Lower leg skin (tissue), 3 donors: Measurements from ENCODE around the gene MAEL.

Experiments
- POLR2A ChIP-seq, 2 donors: fragments of 450-650 bp; IDR thresholded peaks; one replicate each; pipeline ENCODE4 v1.6.1; 2016 to 2017; ENCODE audit warnings: antibody characterized with exemption in 2 of 2, mild to moderate bottlenecking in 1 of 2, moderate library complexity in 1 of 2
- TF ChIP-seq, protein P1 (sequence below), 3 donors: fragments of 450-650 bp; IDR thresholded peaks; one replicate each; pipeline ENCODE4 v1.5.1; 2016; ENCODE audit warnings: antibody characterized with exemption in 3 of 3, mild to moderate bottlenecking in 3 of 3, moderate library complexity in 2 of 3

GRCh38 chr1:166939741-166940375, 49.2 kb upstream of the MAEL start:
- TF ChIP-seq, protein P1, sequence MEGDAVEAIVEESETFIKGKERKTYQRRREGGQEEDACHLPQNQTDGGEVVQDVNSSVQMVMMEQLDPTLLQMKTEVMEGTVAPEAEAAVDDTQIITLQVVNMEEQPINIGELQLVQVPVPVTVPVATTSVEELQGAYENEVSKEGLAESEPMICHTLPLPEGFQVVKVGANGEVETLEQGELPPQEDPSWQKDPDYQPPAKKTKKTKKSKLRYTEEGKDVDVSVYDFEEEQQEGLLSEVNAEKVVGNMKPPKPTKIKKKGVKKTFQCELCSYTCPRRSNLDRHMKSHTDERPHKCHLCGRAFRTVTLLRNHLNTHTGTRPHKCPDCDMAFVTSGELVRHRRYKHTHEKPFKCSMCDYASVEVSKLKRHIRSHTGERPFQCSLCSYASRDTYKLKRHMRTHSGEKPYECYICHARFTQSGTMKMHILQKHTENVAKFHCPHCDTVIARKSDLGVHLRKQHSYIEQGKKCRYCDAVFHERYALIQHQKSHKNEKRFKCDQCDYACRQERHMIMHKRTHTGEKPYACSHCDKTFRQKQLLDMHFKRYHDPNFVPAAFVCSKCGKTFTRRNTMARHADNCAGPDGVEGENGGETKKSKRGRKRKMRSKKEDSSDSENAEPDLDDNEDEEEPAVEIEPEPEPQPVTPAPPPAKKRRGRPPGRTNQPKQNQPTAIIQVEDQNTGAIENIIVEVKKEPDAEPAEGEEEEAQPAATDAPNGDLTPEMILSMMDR (IDR thresholded peaks at IDR 0.05): no peak
- TF ChIP-seq POLR2A (IDR thresholded peaks at IDR 0.05): no peak
